Medulla oblongata (tissue), 1 donor: ENCODE data around the gene GRHL1.
A peak's percentile ranks its signal among the peaks of the same experiment; 100 is the strongest.
"Not testable (repeated sequence)": the region's sequence is repeated elsewhere in the genome, so short reads cannot be mapped to it uniquely, and the experiment has no call there.

Experiments
- DNase-seq: peaks from one replicate; pipeline ENCODE4 v3.0.0-alpha.2; 2015; ENCODE audit errors: extremely low spot score

GRHL1 gene, protein sequence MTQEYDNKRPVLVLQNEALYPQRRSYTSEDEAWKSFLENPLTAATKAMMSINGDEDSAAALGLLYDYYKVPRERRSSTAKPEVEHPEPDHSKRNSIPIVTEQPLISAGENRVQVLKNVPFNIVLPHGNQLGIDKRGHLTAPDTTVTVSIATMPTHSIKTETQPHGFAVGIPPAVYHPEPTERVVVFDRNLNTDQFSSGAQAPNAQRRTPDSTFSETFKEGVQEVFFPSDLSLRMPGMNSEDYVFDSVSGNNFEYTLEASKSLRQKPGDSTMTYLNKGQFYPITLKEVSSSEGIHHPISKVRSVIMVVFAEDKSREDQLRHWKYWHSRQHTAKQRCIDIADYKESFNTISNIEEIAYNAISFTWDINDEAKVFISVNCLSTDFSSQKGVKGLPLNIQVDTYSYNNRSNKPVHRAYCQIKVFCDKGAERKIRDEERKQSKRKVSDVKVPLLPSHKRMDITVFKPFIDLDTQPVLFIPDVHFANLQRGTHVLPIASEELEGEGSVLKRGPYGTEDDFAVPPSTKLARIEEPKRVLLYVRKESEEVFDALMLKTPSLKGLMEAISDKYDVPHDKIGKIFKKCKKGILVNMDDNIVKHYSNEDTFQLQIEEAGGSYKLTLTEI

DNA sequence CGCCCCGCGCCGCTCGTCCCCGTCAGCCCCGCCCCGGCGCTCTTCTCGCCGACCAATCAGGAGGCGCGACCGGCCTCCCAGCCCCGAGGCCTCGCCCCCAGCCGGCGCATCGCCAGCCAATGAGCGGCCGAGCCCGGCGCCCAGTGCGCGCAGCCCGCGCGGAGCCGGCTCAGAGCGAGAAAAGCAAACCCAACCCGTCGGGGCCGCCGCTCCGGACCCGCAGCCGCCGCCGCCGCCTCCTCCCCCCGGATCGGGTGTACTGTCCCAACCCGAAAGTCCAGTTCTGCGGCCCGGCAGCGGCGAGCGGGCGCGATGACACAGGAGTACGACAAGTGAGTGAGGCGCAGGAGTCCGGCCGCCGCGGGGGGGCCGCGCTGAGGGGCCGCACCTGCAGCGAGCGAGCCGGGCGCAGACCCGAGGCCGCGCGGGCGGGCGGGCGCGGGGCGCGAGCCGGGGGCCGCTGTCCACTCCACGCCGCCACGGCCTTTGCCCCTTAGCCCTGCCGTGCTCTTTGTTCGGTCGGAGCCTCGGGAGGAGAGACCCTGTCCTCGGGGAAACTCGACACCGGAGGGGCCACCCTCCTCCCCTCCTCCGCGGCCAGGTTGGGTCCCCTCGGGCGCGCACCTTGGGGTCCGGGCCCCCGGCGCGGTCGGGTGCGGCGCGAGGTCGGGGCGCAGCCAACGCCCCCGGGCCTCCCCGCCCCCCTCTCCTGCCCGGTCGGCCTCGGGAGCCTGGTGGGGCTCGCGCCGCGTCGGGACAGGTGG lies at the start of gene GRHL1:
Gene GRHL1 (plus strand): TSS at position 172 of the 764 bp plus-strand sequence. CDS start 141 bp downstream, at position 313.
- peak; percentile 96 for DNase-seq

DNA sequence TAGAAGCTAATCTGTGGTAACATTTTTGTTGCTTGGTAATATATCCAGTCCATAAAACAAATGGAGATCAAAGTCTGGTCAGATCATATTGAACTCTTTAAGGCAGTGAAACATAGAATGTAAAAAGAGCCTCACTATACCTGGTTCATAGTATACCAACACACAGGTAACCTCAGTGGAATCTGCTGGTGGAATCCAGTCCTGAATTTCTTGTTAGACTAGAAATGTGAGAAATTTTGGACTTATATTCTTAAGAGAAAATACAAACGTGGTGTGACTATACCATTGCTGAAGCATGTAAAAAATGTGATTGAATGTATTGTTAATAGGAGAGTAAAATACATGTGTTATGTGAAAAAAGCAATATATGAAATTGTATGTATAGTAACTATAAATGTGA lies 46.1 kb upstream of the GRHL1 start:
- DNase-seq: no peak

DNA sequence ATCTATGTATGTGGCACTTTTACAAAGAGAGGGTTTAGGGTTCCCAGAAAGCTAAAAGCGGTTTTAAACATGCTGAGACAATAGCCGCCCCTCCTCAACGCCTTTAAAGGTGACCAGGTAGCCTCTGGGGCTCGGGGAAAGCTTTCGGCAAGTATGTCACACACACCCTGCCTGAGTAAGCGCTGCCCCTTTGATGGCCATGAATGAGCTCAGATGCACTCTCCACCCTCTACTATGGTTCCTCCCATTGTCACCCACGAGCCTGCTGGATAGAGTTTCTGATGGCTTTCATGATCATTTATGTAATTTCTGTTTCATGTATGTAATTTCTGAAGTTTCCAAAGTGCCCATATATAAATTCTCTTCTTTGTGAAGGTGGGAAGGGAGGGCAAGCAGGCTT lies 44.1 kb upstream of the GRHL1 start:
- DNase-seq: no peak

DNA sequence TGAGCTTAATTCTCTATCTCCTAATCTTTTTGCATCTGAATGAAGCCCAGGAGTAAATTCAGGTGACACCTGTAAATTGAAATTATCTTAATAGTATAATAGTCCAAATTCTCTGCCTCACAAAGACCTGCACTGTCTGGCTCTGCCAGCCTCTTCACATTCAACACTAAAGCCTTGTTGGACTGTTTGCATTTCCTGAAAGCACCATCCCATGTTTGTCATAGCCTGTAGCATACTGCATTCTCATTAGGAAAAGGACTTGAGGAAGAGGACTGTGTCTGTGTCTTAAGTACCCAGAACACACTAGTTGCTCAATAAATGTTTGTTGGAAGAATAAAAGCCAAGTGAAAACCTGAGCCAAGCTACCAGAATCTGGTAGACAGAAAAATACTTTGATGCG lies 42.9 kb upstream of the GRHL1 start:
- DNase-seq: no peak

DNA sequence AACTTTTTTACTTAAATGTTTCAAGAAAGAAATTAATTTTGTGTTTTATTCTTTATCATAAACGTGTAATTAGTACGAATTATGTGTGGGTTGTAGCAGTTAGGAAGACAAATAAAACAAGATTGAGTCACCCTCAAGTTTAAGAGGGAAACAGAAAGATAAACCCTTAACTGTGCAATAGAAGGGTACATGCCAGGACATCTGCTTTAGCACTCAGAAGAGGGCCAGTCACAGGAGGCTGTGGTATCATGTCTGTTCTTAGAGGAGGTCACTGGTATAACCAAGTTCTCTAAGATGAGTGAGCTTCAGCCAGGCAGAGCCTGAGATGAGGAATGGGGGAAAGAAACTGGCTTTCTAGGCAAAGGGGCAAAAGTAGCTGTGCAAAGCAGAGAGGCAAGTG lies 42.4 kb upstream of the GRHL1 start:
- no peak for DNase-seq

DNA sequence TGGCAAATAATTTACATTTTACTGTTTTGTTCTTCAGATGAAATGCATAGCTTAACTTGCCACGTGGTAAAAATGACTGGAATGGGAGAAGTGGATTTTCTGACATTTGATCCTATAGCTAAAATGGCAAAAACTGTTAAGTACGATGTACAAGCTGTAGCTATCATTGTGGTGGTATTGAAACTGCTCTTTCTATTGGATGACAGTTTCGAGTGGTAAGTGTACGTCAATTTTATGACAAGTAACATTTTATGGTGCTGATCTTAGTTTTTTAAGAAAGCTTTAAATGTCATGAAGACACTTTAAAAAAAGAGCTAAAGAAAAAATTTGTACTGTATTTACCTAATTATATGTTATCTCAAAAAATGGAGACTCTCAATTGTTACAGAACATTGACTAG lies 40.8 kb upstream of the GRHL1 start:
- no peak for DNase-seq

DNA sequence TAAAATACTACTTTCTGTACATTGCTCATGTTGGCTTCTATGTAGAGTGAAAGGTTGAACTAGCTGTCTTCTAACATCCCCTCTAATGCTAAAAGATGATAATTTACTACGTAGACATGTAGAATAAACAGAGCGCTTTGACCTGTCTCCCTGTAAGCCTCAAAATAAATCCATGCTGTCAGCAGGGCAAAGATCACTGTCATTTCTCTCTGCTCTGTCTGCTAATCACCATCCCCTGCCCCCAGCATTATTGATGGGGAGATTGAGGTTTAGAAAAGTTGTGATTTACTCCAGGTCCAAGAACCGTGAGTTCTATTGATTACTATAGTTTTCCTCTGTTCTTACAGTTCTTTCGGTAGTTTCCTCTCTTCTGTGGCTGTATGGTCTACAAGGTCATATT lies 39.0 kb upstream of the GRHL1 start:
- DNase-seq: no peak

DNA sequence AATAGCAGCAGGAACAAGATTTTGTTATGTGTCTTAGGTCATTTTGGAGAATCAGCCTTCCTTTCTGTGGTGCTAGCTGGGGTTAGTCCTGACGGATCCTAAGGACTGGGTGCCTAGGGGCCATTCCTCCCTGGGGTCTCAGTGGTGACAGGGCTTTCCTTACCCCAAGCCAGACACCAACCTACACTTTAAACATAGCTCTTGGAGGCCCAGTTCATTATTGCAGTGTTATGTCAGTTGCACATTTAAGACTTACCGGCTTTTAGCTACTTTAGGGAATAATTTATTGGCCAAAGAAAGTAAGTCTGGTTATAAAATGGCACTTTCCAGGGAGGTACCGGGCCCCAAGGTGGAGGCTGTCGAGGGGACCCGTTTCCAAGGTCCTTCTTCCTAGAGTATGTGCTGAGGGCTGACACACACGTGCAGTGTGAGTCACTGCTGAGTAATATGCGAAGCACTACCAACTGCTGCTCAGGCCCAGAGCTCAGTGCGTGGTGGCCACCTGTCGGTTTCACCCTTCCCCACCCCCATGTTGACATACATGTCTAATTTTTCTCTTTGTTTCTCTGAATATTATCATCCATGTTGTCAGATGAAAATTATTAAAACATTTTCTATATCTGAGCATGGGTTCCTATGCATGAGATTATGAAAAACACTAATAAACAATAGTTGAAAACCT lies 37.0 kb upstream of the GRHL1 start:
- DNase-seq: no peak

DNA sequence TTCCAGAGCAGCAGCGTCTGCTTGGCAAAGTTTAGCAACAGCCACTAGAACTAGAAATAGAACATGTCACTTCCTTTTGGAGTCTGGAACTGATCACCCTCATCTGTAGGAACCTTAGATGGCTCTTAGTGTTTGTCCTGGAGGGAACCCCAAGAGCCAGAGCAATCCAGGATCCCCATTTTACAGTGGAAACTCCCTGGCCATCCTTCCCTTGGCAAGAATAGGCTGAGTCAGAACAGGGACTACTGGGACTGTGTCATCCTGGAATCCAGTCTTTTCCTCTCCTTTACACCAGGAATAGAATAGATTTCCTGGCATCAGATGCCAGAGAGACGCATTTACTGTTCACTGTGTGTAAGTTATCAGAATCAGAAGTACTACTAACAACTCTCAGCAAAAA lies 33.2 kb upstream of the GRHL1 start:
- DNase-seq: no peak

DNA sequence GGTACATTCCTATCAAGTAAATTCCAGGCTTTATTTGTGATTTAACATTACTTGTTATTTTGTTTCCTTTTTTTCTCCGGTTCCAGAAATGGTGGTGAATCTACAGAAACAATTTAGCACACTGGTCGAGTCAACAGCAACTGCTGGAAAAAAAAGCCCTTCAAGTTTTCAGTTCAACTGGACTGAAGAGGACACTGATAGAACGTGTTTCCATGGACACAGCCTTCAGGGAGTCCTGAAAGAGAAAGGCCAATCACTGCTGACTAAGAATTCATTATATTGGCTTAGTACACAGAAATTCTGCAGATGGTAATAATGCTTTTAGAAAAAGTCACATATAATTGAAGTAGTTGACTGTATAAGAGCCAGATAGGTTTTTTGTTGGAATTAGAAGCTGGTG lies 32.0 kb upstream of the GRHL1 start:
- DNase-seq: peak; percentile 4

DNA sequence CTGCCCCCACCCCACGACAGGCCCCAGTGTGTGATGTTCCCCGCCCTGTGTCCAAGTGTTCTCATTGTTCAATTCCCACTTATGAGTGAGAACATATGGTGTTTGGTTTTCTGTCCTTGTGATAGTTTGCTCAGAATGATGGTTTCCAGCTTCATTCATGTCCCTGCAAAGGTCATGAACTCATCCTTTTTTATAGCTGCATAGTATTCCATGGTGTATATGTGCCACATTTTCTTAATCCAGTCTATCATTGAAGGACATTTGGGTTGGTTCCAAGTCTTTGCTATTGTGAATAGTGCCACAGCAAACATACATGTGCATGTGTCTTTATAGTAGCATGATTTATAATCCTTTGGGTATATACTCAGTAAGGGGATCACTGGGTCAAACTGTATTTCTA lies 24.5 kb upstream of the GRHL1 start:
- not testable (repeated sequence) for DNase-seq

DNA sequence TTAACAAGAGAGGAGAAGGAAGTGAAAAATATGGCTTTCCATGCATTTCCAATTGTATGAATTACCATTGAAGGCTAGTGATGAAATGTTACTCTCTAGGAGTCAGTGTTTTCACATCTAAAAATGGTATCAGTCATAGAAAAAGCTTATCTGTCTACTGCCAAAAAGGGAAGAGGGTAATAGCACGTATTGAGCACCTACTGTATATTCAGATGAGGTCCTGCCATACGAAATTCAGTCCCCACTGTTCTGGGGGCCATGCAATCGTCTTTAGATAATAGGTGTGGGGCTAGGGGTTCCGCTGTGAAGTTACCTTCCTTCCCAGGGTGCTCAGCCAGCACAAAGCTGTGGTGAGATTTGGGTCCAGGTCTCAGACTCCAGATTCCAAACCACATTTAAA lies 14.2 kb upstream of the GRHL1 start:
- DNase-seq: no peak

DNA sequence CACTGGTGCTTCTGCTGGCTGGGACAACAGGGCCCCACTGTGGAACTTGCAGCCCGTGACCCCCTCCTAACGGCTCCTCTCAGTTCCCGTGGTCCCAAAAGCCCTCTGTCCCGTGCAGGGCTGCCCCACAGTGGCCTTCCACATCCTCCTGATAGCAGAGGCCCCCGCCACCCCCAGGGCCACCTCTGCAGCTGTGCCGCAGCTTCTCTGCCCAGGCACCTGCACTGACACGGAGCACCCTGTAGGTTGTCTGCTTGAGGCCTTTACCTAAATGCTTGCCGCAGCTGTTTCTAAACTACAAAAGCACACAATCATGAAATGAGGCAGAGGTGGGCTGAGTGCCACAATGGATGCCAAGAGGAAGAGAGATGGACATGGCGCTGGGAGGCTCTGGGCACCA lies 13.5 kb upstream of the GRHL1 start:
- DNase-seq: no peak

DNA sequence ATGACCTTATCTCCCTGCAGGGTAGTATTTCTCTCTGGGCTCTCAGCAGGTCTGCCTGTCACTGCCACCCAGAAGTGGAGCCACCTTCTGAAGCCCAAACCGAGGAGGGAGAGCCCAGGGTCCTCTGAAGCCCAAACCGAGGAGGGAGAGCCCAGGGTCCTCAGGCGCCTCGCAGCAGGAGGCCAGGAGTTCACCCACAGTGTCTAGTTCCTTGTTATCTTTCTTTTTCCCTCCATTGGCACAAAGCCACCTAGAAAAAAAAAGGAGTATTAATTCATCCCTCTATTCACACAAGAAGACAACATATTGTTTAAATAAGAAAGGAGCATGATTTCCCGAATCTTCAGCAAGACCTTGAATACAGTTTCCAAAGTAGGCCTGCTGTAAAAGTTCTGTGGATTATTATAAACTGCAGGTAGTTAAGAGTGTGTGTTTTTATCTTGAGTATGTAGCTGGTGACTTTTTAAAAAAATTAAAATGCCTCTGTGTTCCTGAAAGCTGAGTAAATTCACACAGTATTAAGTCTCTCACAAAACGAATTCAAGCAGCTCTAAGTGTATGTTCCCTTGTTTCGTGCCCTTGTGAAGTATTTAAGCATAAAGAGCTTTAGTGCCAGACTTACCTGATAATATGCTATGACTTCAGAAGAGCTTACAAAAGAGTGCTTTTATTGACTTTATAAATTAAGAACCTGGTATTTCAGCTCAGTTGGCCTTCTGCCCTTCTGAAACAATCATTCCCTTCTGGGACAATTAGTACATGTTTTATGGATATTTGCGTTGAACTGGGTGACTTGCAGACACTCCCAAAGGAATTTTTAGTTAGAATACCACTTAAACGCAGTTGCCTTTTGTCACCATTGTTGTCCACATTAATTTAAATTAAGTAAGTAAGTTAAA lies 11.7 kb upstream of the GRHL1 start:
- no peak for DNase-seq

DNA sequence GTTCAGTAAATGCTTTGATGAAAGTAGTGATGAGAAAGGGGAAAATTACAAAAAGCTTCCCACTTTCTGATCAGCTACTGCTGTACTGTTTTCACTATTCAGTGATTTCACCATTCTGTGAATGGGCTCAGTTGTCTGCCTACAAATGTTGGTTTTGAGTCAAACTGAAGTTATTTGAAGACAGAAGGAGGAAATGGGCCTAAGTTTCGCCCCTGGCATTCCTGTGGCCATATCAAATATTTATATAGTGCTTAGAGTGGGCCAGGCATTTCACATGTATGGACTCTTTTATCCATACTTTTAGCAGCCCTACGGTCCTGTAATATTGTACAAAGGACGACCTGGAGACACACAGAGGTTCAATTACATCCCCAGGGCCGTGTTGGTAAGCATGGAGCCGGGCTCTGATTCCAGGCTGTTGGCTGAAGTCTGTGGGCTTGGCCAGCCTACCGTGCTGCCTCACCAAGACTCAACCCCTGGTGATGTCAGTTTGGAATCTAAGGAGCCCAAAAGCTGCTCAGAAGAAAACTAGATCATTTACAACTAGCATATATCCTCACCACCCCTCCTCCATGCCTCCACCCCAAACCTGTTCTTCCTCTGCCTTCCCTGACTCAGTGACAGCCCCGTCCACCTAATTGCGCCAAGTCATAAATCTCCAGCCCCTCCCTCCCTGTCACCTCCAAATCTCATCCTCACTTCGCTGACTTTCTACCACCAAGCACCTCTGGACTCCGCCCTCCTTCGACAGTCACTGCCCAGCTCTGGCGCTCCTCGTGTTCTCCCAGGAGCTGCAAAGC lies 10.1 kb upstream of the GRHL1 start:
- no peak for DNase-seq

DNA sequence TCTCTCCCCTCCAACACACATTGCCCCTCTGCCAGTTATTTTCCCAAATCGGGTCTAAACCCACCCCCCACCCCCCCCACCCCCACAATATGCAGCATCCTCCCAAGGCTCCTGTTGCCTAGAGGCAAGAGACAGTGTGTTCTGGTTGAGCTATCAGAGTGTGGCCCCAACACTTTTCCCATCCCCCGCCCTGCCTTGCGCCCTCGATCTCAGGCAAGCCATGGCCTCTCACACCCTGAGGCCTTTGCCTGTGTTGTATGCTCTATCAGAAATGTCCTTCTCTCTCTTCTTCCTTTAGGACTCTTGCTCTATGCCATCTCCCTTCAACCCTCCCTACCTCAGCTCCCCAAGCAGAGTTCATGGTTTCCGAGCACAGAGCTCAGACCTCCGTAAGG lies 9.5 kb upstream of the GRHL1 start:
- DNase-seq: no peak

DNA sequence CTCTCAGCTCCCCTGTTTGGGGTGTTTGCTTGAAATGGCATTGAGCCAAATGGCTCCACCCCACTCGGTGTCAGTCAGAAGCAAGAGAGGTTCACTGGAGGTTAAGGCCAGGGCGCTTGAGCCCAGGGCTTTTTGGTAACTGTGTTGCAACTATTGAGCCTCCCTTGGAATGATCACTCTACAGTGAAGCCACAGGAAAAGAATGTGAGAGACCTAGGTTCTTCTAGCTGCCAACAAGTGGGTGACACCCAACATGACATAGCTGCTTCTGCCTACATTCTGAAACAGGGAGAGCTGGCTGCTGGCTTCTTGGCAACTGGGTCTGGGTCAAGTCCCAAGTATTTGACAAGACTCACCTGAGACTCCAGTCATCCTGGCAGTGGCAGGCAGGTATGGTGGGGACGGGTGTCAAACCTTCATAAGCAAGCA lies 7.1 kb upstream of the GRHL1 start:
- no peak for DNase-seq

DNA sequence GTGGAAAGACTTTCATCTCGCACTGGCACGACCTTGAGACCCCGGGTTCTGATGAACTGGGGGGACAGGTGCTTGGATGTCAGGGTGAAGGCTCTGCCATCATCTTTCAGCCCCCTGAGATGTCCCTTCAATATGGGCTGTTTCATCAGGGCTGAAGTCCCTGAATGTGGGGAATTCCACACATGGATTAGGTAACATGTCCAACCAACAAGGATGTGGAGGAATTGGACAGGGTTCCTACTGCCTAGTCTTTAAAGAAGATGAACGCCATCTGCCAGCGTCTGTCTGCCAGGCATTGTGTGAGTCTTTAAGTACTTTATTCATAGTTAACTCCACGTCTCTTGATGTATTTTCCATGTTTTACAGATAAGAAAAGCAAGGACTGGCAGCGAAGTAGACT lies 5.9 kb upstream of the GRHL1 start:
- DNase-seq: no peak

DNA sequence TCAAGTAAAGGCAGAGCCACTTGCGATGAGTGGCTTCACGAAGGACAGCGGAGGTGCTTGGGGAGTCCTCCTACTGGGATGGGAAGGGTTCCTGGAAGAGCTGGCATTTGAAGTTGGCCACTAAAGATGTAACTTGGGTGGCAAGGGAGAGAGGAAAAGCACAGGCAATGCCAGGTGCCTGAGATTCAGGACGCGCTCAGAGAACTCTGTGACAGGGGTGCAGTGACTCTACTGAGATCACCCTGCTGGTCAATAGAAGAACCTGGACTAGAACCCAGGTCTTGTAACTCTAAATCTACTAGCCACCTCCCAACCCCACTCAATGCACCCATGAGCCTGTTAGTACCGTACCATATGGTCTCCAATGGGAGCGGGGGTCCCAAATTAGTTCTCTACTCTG lies 5.4 kb upstream of the GRHL1 start:
- DNase-seq: no peak

DNA sequence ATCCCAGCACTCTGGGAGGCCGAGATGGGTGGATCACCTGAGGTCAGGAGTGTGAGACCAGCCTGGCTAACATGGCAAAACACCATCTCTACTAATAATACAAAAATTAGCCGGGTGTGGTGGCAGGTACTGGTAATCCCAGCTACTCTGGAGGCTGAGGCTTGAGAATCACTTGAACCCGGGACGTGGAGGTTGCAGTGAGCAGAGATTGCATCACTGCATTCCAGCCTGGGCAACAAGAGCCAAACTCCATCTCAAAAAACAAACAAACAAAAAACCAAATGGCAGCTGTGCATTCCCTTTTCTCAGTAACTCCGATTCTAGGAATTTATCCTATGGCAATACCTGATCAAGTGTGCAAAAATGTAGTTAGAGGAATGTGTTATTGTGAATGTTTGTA lies 4.7 kb upstream of the GRHL1 start:
- DNase-seq: no peak
